Hepatocyte (in vitro differentiated cells): ENCODE measurements around the gene NMNAT2. TPM values are rescaled to one million over a fixed set of nuclear protein-coding genes. Genes with fewer than 3 reads are reported as not detected.

Experiments used
- DNase-seq: peaks from one replicate; pipeline ENCODE4 v3.0.0-alpha.2; 2016; ENCODE audit warnings: low spot score
- H2AFZ ChIP-seq: fragments of 200-600 bp; sonication (generic); 2 replicates; pipeline ENCODE4 v1.6.0; 2016; ENCODE audit warnings: antibody characterized with exemption, mild to moderate bottlenecking
- H3K27ac ChIP-seq: fragments of 200-600 bp; sonication (generic); 2 replicates; pipeline ENCODE4 v1.5.1; 2016; ENCODE audit warnings: mild to moderate bottlenecking
- H3K27me3 ChIP-seq: fragments of 200-600 bp; sonication (generic); 2 replicates; pipeline ENCODE4 v1.6.1; 2016
- H3K36me3 ChIP-seq: fragments of 200-600 bp; sonication (generic); replicated peaks from 2 replicates; pipeline ENCODE4 v1.5.1; 2016; ENCODE audit warnings: low read depth; ENCODE audit not compliant: insufficient read depth
- H3K4me1 ChIP-seq: fragments of 200-600 bp; sonication (generic); 2 replicates; pipeline ENCODE4 v1.5.1; 2016; ENCODE audit warnings: mild to moderate bottlenecking, moderate library complexity; ENCODE audit not compliant: insufficient read depth
- H3K4me2 ChIP-seq: fragments of 200-600 bp; sonication (generic); 2 replicates; pipeline ENCODE4 v1.6.0; 2016
- H3K4me3 ChIP-seq: fragments of 200-600 bp; sonication (generic); 2 replicates; pipeline ENCODE4 v1.5.1; 2016; ENCODE audit warnings: mild to moderate bottlenecking
- H3K79me2 ChIP-seq: fragments of 200-600 bp; sonication (generic); 2 replicates; pipeline ENCODE4 v1.6.0; 2017; ENCODE audit warnings: mild to moderate bottlenecking
- H3K9me2 ChIP-seq: fragments of 200-600 bp; sonication (generic); replicated peaks from 2 replicates; pipeline ENCODE4 v1.6.0; 2017; ENCODE audit warnings: mild to moderate bottlenecking; ENCODE audit not compliant: insufficient read depth
- H3K9me3 ChIP-seq: fragments of 200-600 bp; sonication (generic); 2 replicates; pipeline ENCODE4 v1.5.1; 2016; ENCODE audit warnings: low read depth, mild to moderate bottlenecking
- H4K20me1 ChIP-seq: fragments of 200-600 bp; sonication (generic); 2 replicates; pipeline ENCODE4 v1.6.0; 2016; ENCODE audit warnings: mild to moderate bottlenecking; ENCODE audit not compliant: insufficient read depth, poor library complexity, severe bottlenecking
- CTCF ChIP-seq: fragments of 200-600 bp; sonication (generic); IDR thresholded peaks from 2 replicates; pipeline ENCODE4 v1.5.1; 2016; ENCODE audit warnings: antibody characterized with exemption, mild to moderate bottlenecking; ENCODE audit not compliant: poor library complexity
- EZH2 ChIP-seq: fragments of 200-600 bp; sonication (generic); IDR thresholded peaks from 2 replicates; pipeline ENCODE4 v1.6.1; 2016; ENCODE audit warnings: antibody characterized with exemption, mild to moderate bottlenecking, borderline replicate concordance
- EZH2phosphoT487 ChIP-seq: fragments of 200-600 bp; sonication (generic); IDR thresholded peaks from one replicate; pipeline ENCODE4 v1.6.1; 2018; ENCODE audit warnings: antibody characterized with exemption, mild to moderate bottlenecking, low read depth, moderate library complexity; ENCODE audit not compliant: unreplicated experiment, severe bottlenecking
- WGBS: methylation state at CpG from one replicate; pipeline ENCODE4 v1.1.6; 2016; ENCODE audit warnings: low lambda C conversion rate; ENCODE audit errors: missing lambda C conversion rate; 5-methylcytosine and 5-hydroxymethylcytosine counted together
- polyA plus RNA-seq: library from polyadenylated mRNA; unstranded; fragments of >200 nt; fragmentation: Nextera tagmentation; extraction: Ambion mirVana; gene quantifications from 2 replicates; pipeline ENCODE4 v1.2.1, GENCODE V29; 2016
- total RNA-seq: library from RNA; depleted of rRNA; stranded (reverse); fragments of >200 nt; gene quantifications from 2 replicates; pipeline ENCODE4 v1.2.3, GENCODE V29; 2014

The NMNAT2 gene
- total and polyA plus RNA-seq, 2 experiments from 2014 or later, result 0.66 to 1.00 TPM

GRCh38 chr1:183300395-183300794 lies 117.8 kb downstream of the NMNAT2 start:
- no peaks in the 10 kb centered on the region for H3K27me3 ChIP-seq
- no peak overlapping the region for H3K4me3 ChIP-seq
- H3K79me2 ChIP-seq, result no peaks in the 10 kb centered on the region
- no peaks in the 10 kb centered on the region for H3K9me3 ChIP-seq
- H3K36me3 ChIP-seq, result no peaks in the 10 kb centered on the region
- H3K27ac ChIP-seq, result no peak overlapping the region
- H3K4me2 ChIP-seq, result no peak overlapping the region
- no peak for DNase-seq
- no peaks in the 10 kb centered on the region for H4K20me1 ChIP-seq
- TF ChIP-seq EZH2, result no peak
- peaks cover 3% of the 10 kb centered on the region for H3K4me1 ChIP-seq
- no peak overlapping the region for H2AFZ ChIP-seq
- H3K9me2 ChIP-seq, result no peaks in the 10 kb centered on the region

- H3K27me3 ChIP-seq, result no peaks in the 10 kb centered on the region
- H3K79me2 ChIP-seq, result no peaks in the 10 kb centered on the region
- H2AFZ ChIP-seq, result no peak overlapping the region
- H4K20me1 ChIP-seq, result no peaks in the 10 kb centered on the region
- H3K9me3 ChIP-seq, result no peaks in the 10 kb centered on the region
- H3K4me1 ChIP-seq, result no peaks in the 10 kb centered on the region
- H3K27ac ChIP-seq, result no peak overlapping the region
- no peak for TF ChIP-seq EZH2phosphoT487
- TF ChIP-seq EZH2, result no peak
- TF ChIP-seq CTCF, result no peak
- no peak overlapping the region for H3K4me3 ChIP-seq
- DNase-seq, result no peak
- WGBS, result 82% methylated on average over 4 of the region's 4 CpGs
- no peaks in the 10 kb centered on the region for H3K36me3 ChIP-seq
- H3K9me2 ChIP-seq, result no peaks in the 10 kb centered on the region
- H3K4me2 ChIP-seq, result no peak overlapping the region
Measured at GRCh38 chr1:183296782-183297181, 121.4 kb downstream of the NMNAT2 start.

- no peak for TF ChIP-seq EZH2
- no peak for TF ChIP-seq CTCF
- TF ChIP-seq EZH2phosphoT487, result no peak
- Histone ChIP-seq H3K4me3 (no peak overlapping the region), H3K79me2 (no peaks in the 10 kb centered on the region), H3K9me2 (no peaks in the 10 kb centered on the region), H3K9me3 (no peaks in the 10 kb centered on the region), H3K27ac (no peak overlapping the region), H2AFZ (no peak overlapping the region), H3K4me2 (no peak overlapping the region), H3K4me1 (peaks cover 4% of the 10 kb centered on the region), H3K27me3 (no peaks in the 10 kb centered on the region), H4K20me1 (no peaks in the 10 kb centered on the region), H3K36me3 (no peaks in the 10 kb centered on the region)
- DNase-seq, result no peak
- 70% methylated on average over 5 of the region's 5 CpGs for WGBS
Measured at GRCh38 chr1:183295521-183295920, 122.7 kb downstream of the NMNAT2 start.

GRCh38 chr1:183293876-183294275 lies 124.3 kb downstream of the NMNAT2 start:
- peaks cover 4% of the 10 kb centered on the region for H3K4me1 ChIP-seq
- no peak for TF ChIP-seq CTCF
- no peak for TF ChIP-seq EZH2phosphoT487
- TF ChIP-seq EZH2, result no peak
- H4K20me1 ChIP-seq, result no peaks in the 10 kb centered on the region
- no peak overlapping the region for H3K4me3 ChIP-seq
- H3K27me3 ChIP-seq, result no peaks in the 10 kb centered on the region
- H3K36me3 ChIP-seq, result no peaks in the 10 kb centered on the region
- no peak for DNase-seq
- no peaks in the 10 kb centered on the region for H3K9me3 ChIP-seq
- H3K4me2 ChIP-seq, result no peak overlapping the region
- H2AFZ ChIP-seq, result no peak overlapping the region
- WGBS, result 84% methylated on average over 1 of the region's 1 CpG
- H3K9me2 ChIP-seq, result no peaks in the 10 kb centered on the region
- no peak overlapping the region for H3K27ac ChIP-seq
- no peaks in the 10 kb centered on the region for H3K79me2 ChIP-seq
